DND-41 (cell line): ENCODE measurements around the gene SPOCK2.

ENCODE experiments used
- EZH2 ChIP-seq: IDR thresholded peaks from 3 replicates; pipeline ENCODE4 v1.6.1; 2012; ENCODE audit warnings: borderline replicate concordance, low read depth, mild to moderate bottlenecking, moderate library complexity, low read length, inconsistent platforms; ENCODE audit not compliant: severe bottlenecking
- TF ChIP-seq, protein P1 (sequence below): IDR thresholded peaks from 2 replicates; pipeline ENCODE4 v1.5.1; 2012; ENCODE audit warnings: borderline replicate concordance, low read length, moderate library complexity, mild to moderate bottlenecking; ENCODE audit not compliant: poor library complexity, severe bottlenecking; ENCODE audit errors: extremely low read depth

DNA sequence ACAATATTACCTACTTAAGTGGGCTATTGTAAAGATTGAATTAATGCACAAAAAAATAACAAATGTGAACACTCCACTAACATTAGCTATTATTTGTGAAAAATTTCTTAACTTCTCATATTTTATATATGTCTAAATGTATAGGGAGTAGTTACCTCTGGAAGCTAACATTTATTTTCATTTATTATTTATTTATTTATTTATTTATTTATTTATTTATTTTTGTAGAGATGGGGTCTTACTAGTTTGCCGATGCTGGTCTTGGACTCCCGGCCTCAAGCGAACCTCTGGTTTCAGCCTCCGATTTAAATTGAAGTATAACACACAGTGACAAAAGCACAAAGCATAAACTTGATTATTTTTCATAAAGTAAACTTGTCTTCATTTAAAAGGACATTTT lies 5.1 kb upstream of the SPOCK2 start:
- TF ChIP-seq, protein P1, sequence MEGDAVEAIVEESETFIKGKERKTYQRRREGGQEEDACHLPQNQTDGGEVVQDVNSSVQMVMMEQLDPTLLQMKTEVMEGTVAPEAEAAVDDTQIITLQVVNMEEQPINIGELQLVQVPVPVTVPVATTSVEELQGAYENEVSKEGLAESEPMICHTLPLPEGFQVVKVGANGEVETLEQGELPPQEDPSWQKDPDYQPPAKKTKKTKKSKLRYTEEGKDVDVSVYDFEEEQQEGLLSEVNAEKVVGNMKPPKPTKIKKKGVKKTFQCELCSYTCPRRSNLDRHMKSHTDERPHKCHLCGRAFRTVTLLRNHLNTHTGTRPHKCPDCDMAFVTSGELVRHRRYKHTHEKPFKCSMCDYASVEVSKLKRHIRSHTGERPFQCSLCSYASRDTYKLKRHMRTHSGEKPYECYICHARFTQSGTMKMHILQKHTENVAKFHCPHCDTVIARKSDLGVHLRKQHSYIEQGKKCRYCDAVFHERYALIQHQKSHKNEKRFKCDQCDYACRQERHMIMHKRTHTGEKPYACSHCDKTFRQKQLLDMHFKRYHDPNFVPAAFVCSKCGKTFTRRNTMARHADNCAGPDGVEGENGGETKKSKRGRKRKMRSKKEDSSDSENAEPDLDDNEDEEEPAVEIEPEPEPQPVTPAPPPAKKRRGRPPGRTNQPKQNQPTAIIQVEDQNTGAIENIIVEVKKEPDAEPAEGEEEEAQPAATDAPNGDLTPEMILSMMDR: no peak
- no peak for TF ChIP-seq EZH2
